OCI-LY1 (cell line): Measurements from ENCODE around the gene CMTM1.

ENCODE experiments used
- EZH2 ChIP-seq: fragments of 200-600 bp; sonication (generic), shearing (Covaris generic); IDR thresholded peaks from 2 replicates; pipeline ENCODE4 v1.8.0; 2017; ENCODE audit warnings: borderline replicate concordance, mixed run types, mild to moderate bottlenecking, antibody characterized with exemption, low read length, moderate library complexity, mixed read lengths
- TF ChIP-seq, protein P1 (sequence below): fragments of 200-600 bp; sonication (generic), shearing (Covaris generic); IDR thresholded peaks from 2 replicates; pipeline ENCODE4 v1.5.1; 2017; ENCODE audit warnings: mild to moderate bottlenecking, antibody characterized with exemption, low read length, moderate library complexity, mixed read lengths

DNA sequence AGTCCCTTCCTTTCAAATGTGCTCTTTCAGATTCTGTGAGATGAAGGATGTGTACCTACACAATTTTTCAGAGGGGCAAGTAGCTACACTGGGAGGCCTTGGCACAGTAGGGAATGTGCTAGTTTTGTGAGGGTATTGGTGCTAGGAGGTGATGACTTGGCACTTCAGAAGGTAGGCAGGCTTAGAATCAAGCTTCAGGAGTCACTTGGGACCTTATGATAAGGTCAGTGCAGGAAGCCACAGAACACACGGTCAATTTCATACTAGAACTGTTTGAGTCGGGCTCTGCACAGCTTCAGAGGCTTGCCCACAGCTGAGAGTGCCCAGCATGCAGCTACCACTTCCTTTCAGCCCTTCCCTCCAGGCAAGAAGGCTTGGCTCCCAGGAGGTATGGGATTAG, 6.1 kb downstream of the CMTM1 start:
- TF ChIP-seq, protein P1, sequence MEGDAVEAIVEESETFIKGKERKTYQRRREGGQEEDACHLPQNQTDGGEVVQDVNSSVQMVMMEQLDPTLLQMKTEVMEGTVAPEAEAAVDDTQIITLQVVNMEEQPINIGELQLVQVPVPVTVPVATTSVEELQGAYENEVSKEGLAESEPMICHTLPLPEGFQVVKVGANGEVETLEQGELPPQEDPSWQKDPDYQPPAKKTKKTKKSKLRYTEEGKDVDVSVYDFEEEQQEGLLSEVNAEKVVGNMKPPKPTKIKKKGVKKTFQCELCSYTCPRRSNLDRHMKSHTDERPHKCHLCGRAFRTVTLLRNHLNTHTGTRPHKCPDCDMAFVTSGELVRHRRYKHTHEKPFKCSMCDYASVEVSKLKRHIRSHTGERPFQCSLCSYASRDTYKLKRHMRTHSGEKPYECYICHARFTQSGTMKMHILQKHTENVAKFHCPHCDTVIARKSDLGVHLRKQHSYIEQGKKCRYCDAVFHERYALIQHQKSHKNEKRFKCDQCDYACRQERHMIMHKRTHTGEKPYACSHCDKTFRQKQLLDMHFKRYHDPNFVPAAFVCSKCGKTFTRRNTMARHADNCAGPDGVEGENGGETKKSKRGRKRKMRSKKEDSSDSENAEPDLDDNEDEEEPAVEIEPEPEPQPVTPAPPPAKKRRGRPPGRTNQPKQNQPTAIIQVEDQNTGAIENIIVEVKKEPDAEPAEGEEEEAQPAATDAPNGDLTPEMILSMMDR: no peak
- TF ChIP-seq EZH2: no peak
